A673 (cell line): ENCODE data around the gene SPTSSB. TPM values are rescaled to one million over a fixed set of nuclear protein-coding genes. Genes with fewer than 3 reads are reported as not detected.

Source experiments
- Bru-seq: library from RNA; stranded (reverse); fragments of 400-500 nt; gene quantifications from one replicate; lab custom pipeline; 2021; lab: Mats Ljungman, UMichigan
- BruChase-seq, 2 experiments: library from RNA; stranded (reverse); fragments of 400-500 nt; gene quantifications; one replicate each; lab custom pipeline; 2021; lab: Mats Ljungman, UMichigan
- BruUV-seq: library from RNA; stranded (reverse); fragments of 400-500 nt; replicated peaks from 2 replicates; lab custom pipeline; 2021; lab: Mats Ljungman, UMichigan
- CTCF ChIA-PET: fragments of 300-600 bp; sonication (Branson Sonifier 250); formaldehyde crosslinking; loops from one replicate; lab custom pipeline; 2022; ENCODE audit warnings: antibody characterized with exemption; lab: Charles Lee
- POLR2A ChIA-PET: fragments of 300-600 bp; sonication (Branson Sonifier 250); formaldehyde crosslinking; loops from one replicate; lab custom pipeline; 2022; ENCODE audit warnings: antibody characterized with exemption; ENCODE audit not compliant: low non-redundant PET; lab: Charles Lee
- DNase-seq: peaks from one replicate; pipeline ENCODE4 v3.0.0-alpha.2; 2015; ENCODE audit warnings: low spot score
- H3K27ac ChIP-seq: fragments of 200-600 bp; sonication (generic); 2 replicates; pipeline ENCODE4 v1.5.1; 2016; ENCODE audit warnings: mixed run types, low read depth, mild to moderate bottlenecking, mixed read lengths, antibody characterized with exemption, low read length; ENCODE audit not compliant: poor library complexity, severe bottlenecking
- H3K27me3 ChIP-seq: fragments of 200-600 bp; sonication (generic); replicated peaks from 2 replicates; pipeline ENCODE4 v1.6.1; 2017; ENCODE audit warnings: mixed run types, low read depth, mild to moderate bottlenecking, mixed read lengths, antibody characterized with exemption, low read length; ENCODE audit not compliant: insufficient read depth, poor library complexity
- H3K36me3 ChIP-seq: fragments of 200-600 bp; sonication (generic); 2 replicates; pipeline ENCODE4 v1.6.1; 2016; ENCODE audit warnings: mixed run types, mild to moderate bottlenecking, mixed read lengths, antibody characterized with exemption, low read length; ENCODE audit not compliant: insufficient read depth, poor library complexity, severe bottlenecking
- H3K4me1 ChIP-seq: fragments of 200-600 bp; sonication (generic); 2 replicates; pipeline ENCODE4 v1.6.1; 2017; ENCODE audit warnings: mixed run types, mild to moderate bottlenecking, mixed read lengths, antibody characterized with exemption, low read length; ENCODE audit not compliant: insufficient read depth, poor library complexity, severe bottlenecking
- H3K4me3 ChIP-seq: fragments of 200-600 bp; sonication (generic); 2 replicates; pipeline ENCODE4 v1.5.1; 2016; ENCODE audit warnings: low read depth, mixed run types, mild to moderate bottlenecking, mixed read lengths, low read length; ENCODE audit not compliant: poor library complexity, severe bottlenecking
- H3K9me3 ChIP-seq: fragments of 200-600 bp; sonication (generic); 2 replicates; pipeline ENCODE4 v1.6.1; 2016; ENCODE audit warnings: mixed run types, low read depth, mild to moderate bottlenecking, mixed read lengths, antibody characterized with exemption, low read length; ENCODE audit not compliant: poor library complexity, severe bottlenecking
- CTCF ChIP-seq: fragments of 300-800, 200-600 bp; sonication (generic); conservative IDR thresholded peaks from 2 replicates; pipeline ENCODE4 v1.5.1; 2017; ENCODE audit warnings: low read depth, mild to moderate bottlenecking, antibody characterized with exemption, low read length, moderate library complexity, mixed read lengths
- EZH2 ChIP-seq: fragments of 200-600 bp; sonication (generic); IDR thresholded peaks from 2 replicates; pipeline ENCODE4 v1.6.1; 2017; ENCODE audit warnings: borderline replicate concordance, low read depth, mild to moderate bottlenecking, mixed read lengths, antibody characterized with exemption, low read length; ENCODE audit not compliant: poor library complexity, severe bottlenecking
- intact Hi-C: fragments of 100-400 bp; cut with micrococcal nuclease; formaldehyde crosslinking; loops from one replicate; pipeline ENCODE4 v1.10.0; 2022; ENCODE audit not compliant: unreplicated experiment
- long read RNA-seq: library from polyadenylated mRNA; stranded (forward); transcript quantifications from one replicate; pipeline ENCODE4 v2.0.0, GENCODE V29; 2022
- total RNA-seq: library from RNA; stranded (reverse); gene quantifications from 2 replicates; pipeline ENCODE4 v1.2.3, GENCODE V29; 2021

The SPTSSB gene
- total RNA-seq (not detected in 2 replicates), Bru-seq, nascent RNA (not detected), BruChase-seq, experiment 1, labeled RNA remaining after a 2-hour chase (percentile 3 among the genes with signal in this experiment), BruChase-seq, experiment 2, labeled RNA remaining after a 6-hour chase (not detected)
- long read RNA-seq: 0 reads

- H3K27ac ChIP-seq: no peak within 1 kb of the TSS
- POLR2A ChIA-PET: interaction anchor here (0.5 kb wide), 1 partner anchor 267 kb away, joined by 3 read pairs; no protein-coding TSS in a partner anchor
- H3K9me3 ChIP-seq: no peaks in the 10 kb centered on the region
- no peaks in the 10 kb centered on the region for H3K4me1 ChIP-seq
- TF ChIP-seq CTCF (peak; percentile 56), EZH2 (no peak)
- DNase-seq: peak; percentile 55
- CTCF ChIA-PET: no interaction called here
- peak within 1 kb of the TSS; percentile 49 for H3K4me3 ChIP-seq
- intact Hi-C loops: no loop called here
- BruUV-seq: no TSS peak
- peaks cover 40% of the 10 kb centered on the region for H3K27me3 ChIP-seq
- no peaks in the 10 kb centered on the region for H3K36me3 ChIP-seq
Observed at GRCh38 chr3:161371441-161372320, at the start of gene SPTSSB. Gene SPTSSB, minus strand, starts transcription at chr3:161371517. Its CDS starts 25,194 bp downstream, at chr3:161346323.

GRCh38 chr3:161420746-161421145, 49.4 kb upstream of the SPTSSB start:
- Histone ChIP-seq H3K27me3 (no peaks in the 10 kb centered on the region), H3K9me3 (no peaks in the 10 kb centered on the region), H3K4me3 (no peak overlapping the region), H3K36me3 (no peaks in the 10 kb centered on the region), H3K4me1 (no peaks in the 10 kb centered on the region), H3K27ac (no peak overlapping the region)
- DNase-seq: no peak
- ChIA-PET CTCF (no interaction called here), POLR2A (no interaction called here)
- intact Hi-C loops: loop anchor here (10.0 kb wide), 4 partner anchors 496 to 986 kb away; partner anchors contain the start of gene ARL14
- BruUV-seq: no TSS peak
- TF ChIP-seq CTCF (no peak), EZH2 (no peak)

- intact Hi-C loops: loop anchor here (10.0 kb wide), 4 partner anchors 495 to 985 kb away; partner anchors contain the start of gene ARL14
- POLR2A ChIA-PET: no interaction called here
- H3K27ac ChIP-seq: no peak overlapping the region
Observed at GRCh38 chr3:161419555-161420333, 48.4 kb upstream of the SPTSSB start.

More at GRCh38 chr3:161419555-161420333, 48.4 kb upstream of the SPTSSB start:
- CTCF ChIA-PET: no interaction called here
- no peak for TF ChIP-seq CTCF
- no peak for TF ChIP-seq EZH2
- no peaks in the 10 kb centered on the region for H3K36me3 ChIP-seq
- no peaks in the 10 kb centered on the region for H3K9me3 ChIP-seq
- no peaks in the 10 kb centered on the region for H3K4me1 ChIP-seq
- no peaks in the 10 kb centered on the region for H3K27me3 ChIP-seq
- H3K4me3 ChIP-seq: no peak overlapping the region
- DNase-seq: no peak
- no TSS peak for BruUV-seq
